Head of caudate nucleus (tissue), 42 donors: Measurements from ENCODE around the gene KITLG.
"Not testable (repeated sequence)": the region's sequence is repeated elsewhere in the genome, so short reads cannot be mapped to it uniquely, and the experiment has no call there.

ENCODE experiments used
- DNase-seq, 42 donors: peaks; one replicate each; pipeline versions ENCODE4 v3.0.0 to v3.0.0-alpha.2; 2020 to 2021; ENCODE audit warnings: mixed read lengths in 7 of 42
- intact Hi-C: fragments of 100-400 bp; cut with DNase I; formaldehyde crosslinking; loops from one replicate; pipeline ENCODE4 v1.15.0; 2022

Gene KITLG

GRCh38 chr12:88549929-88550328 is 30.3 kb downstream of the KITLG start:
- intact Hi-C loops: no loop called here
- no peak for DNase-seq

GRCh38 chr12:88547949-88548348 is 32.3 kb downstream of the KITLG start:
- DNase-seq, intact Hi-C loops: not testable (repeated sequence)

GRCh38 chr12:88546853-88547252 is 33.4 kb downstream of the KITLG start:
- DNase-seq: no peak
- intact Hi-C loops: no loop called here

GRCh38 chr12:88546226-88546625 is 34.0 kb downstream of the KITLG start:
- intact Hi-C loops: no loop called here
- no peak for DNase-seq

- intact Hi-C loops: no loop called here
- no peak for DNase-seq
Measured at GRCh38 chr12:88544991-88545980, 35.0 kb downstream of the KITLG start.

GRCh38 chr12:88539893-88540292 is 40.4 kb downstream of the KITLG start:
- intact Hi-C loops: no loop called here
- DNase-seq: no peak

- intact Hi-C loops: no loop called here
Measured at GRCh38 chr12:88538697-88539096, 41.6 kb downstream of the KITLG start.

GRCh38 chr12:88538250-88538649 is 42.0 kb downstream of the KITLG start:
- DNase-seq: no peak
- intact Hi-C loops: no loop called here

More at GRCh38 chr12:88538697-88539096, 41.6 kb downstream of the KITLG start:
- no peak for DNase-seq

- intact Hi-C loops: no loop called here
- no peak for DNase-seq
Measured at GRCh38 chr12:88530868-88531267, 49.4 kb downstream of the KITLG start.

GRCh38 chr12:88529531-88530488 is 50.5 kb downstream of the KITLG start:
- DNase-seq: no peak
- intact Hi-C loops: no loop called here

- intact Hi-C loops: no loop called here
- no peak for DNase-seq
Measured at GRCh38 chr12:88522961-88523360, 57.3 kb downstream of the KITLG start.

- no peak for DNase-seq
- intact Hi-C loops: no loop called here
Measured at GRCh38 chr12:88520436-88520820, 59.8 kb downstream of the KITLG start.

GRCh38 chr12:88519802-88520435 is 60.4 kb downstream of the KITLG start:
- no peak for DNase-seq
- intact Hi-C loops: no loop called here

GRCh38 chr12:88518863-88519403 is 61.3 kb downstream of the KITLG start:
- intact Hi-C loops: no loop called here
- DNase-seq: no peak

GRCh38 chr12:88516811-88517210 is 63.5 kb downstream of the KITLG start:
- intact Hi-C loops: no loop called here
- no peak for DNase-seq

GRCh38 chr12:88510843-88511242 is 69.4 kb downstream of the KITLG start:
- intact Hi-C loops: no loop called here
- no peak for DNase-seq

GRCh38 chr12:88509851-88510250 is 70.4 kb downstream of the KITLG start:
- intact Hi-C loops: no loop called here
- DNase-seq: no peak

GRCh38 chr12:88509347-88509746 is 70.9 kb downstream of the KITLG start:
- intact Hi-C loops: no loop called here
- no peak for DNase-seq

- intact Hi-C loops, DNase-seq: not testable (repeated sequence)
Measured at GRCh38 chr12:88507851-88508250, 72.4 kb downstream of the KITLG start.
